MG63 (cell line): ENCODE measurements around the gene GPR146. TPM values are rescaled to one million over a fixed set of nuclear protein-coding genes. Genes with fewer than 3 reads are reported as not detected.

Source experiments
- total RNA-seq: library from RNA; depleted of rRNA; stranded (reverse); fragments of >200 nt; shearing (Covaris generic); gene quantifications from 2 replicates; pipeline ENCODE4 v1.2.3, GENCODE V29; 2014; ENCODE audit warnings: low replicate concordance; rRNA removed

The GPR146 gene
- total RNA-seq, 1 experiment from 2014 or later, result 1.5 TPM

Other genes with a start within 250 kb of the GPR146 start
- gene SUN1, start 212.1 kb upstream of the GPR146 start, total RNA-seq, result 109 and 157 TPM in 2 replicates
- gene GET4, start 168.0 kb upstream of the GPR146 start, total RNA-seq, result 58.2 and 58.9 TPM in 2 replicates
- 7.6 and 9.6 TPM in 2 replicates for gene ADAP1, start 89.9 kb upstream of the GPR146 start, total RNA-seq
- gene COX19, start 69.0 kb upstream of the GPR146 start, total RNA-seq, result 4.4 and 10.1 TPM in 2 replicates
- not detected in 2 replicates for gene CYP2W1, start 61.4 kb upstream of the GPR146 start, total RNA-seq
- gene GPER1, start 43.6 kb downstream of the GPR146 start, total RNA-seq, result 2.2 and 2.8 TPM in 2 replicates
- 49.9 and 71.8 TPM in 2 replicates for gene ZFAND2A, start 115.7 kb downstream of the GPR146 start, total RNA-seq
- not detected in 2 replicates for gene UNCX, start 188.3 kb downstream of the GPR146 start, total RNA-seq